IMR-90 (cell line): Measurements from ENCODE around the gene SH3BGRL.

ENCODE experiments used
- CHD1 ChIP-seq: IDR thresholded peaks from 2 replicates; pipeline ENCODE4 v1.6.1; 2012; ENCODE audit warnings: low read depth, low read length, improper control_type of control experiment
- CTCF ChIP-seq: conservative IDR thresholded peaks from 2 replicates; pipeline ENCODE4 v1.5.1; 2012; ENCODE audit warnings: mild to moderate bottlenecking, low read depth, low read length, improper control_type of control experiment
- NFE2L2 ChIP-seq: fragments of 150-350 bp; IDR thresholded peaks from 2 replicates; pipeline ENCODE4 v1.6.1; 2016; ENCODE audit warnings: low read depth, mild to moderate bottlenecking, low read length
- POLR2A ChIP-seq: IDR thresholded peaks from 2 replicates; pipeline ENCODE4 v1.6.1; 2012; ENCODE audit warnings: mild to moderate bottlenecking, low read depth, low read length
- RAD21 ChIP-seq: IDR thresholded peaks from 2 replicates; pipeline ENCODE4 v1.6.1; 2012; ENCODE audit warnings: low read length, improper control_type of control experiment
- RCOR1 ChIP-seq: IDR thresholded peaks from 2 replicates; pipeline ENCODE4 v1.6.1; 2012; ENCODE audit warnings: mild to moderate bottlenecking, low read length, improper control_type of control experiment; ENCODE audit not compliant: insufficient replicate concordance
- RFX5 ChIP-seq: IDR thresholded peaks from 2 replicates; pipeline ENCODE4 v1.8.0; 2012; ENCODE audit warnings: low read depth, mild to moderate bottlenecking, low read length, moderate library complexity
- USF2 ChIP-seq: fragments of 150-350 bp; IDR thresholded peaks from 2 replicates; pipeline ENCODE4 v1.6.1; 2017; ENCODE audit warnings: mild to moderate bottlenecking, antibody characterized with exemption, low read length, low read depth

GRCh38 chrX:81286608-81287007, 84.7 kb downstream of the SH3BGRL start:
- TF ChIP-seq RAD21 = no peak
- no peak for TF ChIP-seq POLR2A
- TF ChIP-seq CTCF = no peak
- TF ChIP-seq NFE2L2 = no peak
- no peak for TF ChIP-seq RFX5
- TF ChIP-seq CHD1 = no peak
- TF ChIP-seq RCOR1 = no peak
- TF ChIP-seq USF2 = no peak
